GM18505 (cell line): ENCODE measurements around the gene DENND1A.

Experiments
- ATAC-seq: cut with Tn5 transposase; IDR thresholded peaks from one replicate; pipeline ENCODE4 v1.9.1; 2021; ENCODE audit not compliant: unreplicated experiment
- POLR2A ChIP-seq: IDR thresholded peaks from 4 replicates; pipeline ENCODE4 v1.6.1; 2011; ENCODE audit warnings: borderline replicate concordance; ENCODE audit not compliant: insufficient read depth, insufficient read length; ENCODE audit errors: extremely low read depth

The DENND1A gene

GRCh38 chr9:123380852-123381705 is 548.8 kb downstream of the DENND1A start:
- TF ChIP-seq POLR2A, result no peak
- ATAC-seq, result no peak

- ATAC-seq, result no peak
- TF ChIP-seq POLR2A, result no peak
These were observed 550.8 kb downstream of the DENND1A start for GRCh38 chr9:123378956-123379660.

GRCh38 chr9:123378025-123378424 is 551.9 kb downstream of the DENND1A start:
- no peak for ATAC-seq
- no peak for TF ChIP-seq POLR2A

- no peak for TF ChIP-seq POLR2A
- no peak for ATAC-seq
These were observed 552.5 kb downstream of the DENND1A start for GRCh38 chr9:123377211-123377971.

GRCh38 chr9:123376218-123377071 is 553.5 kb downstream of the DENND1A start:
- no peak for ATAC-seq

GRCh38 chr9:123375469-123376132 is 554.3 kb downstream of the DENND1A start:
- no peak for TF ChIP-seq POLR2A
- no peak for ATAC-seq

More at GRCh38 chr9:123376218-123377071, 553.5 kb downstream of the DENND1A start:
- TF ChIP-seq POLR2A, result no peak

- no peak for TF ChIP-seq POLR2A
- ATAC-seq, result no peak
These were observed 556.0 kb downstream of the DENND1A start for GRCh38 chr9:123373946-123374345.

GRCh38 chr9:123373447-123373923 is 556.4 kb downstream of the DENND1A start:
- no peak for TF ChIP-seq POLR2A
- ATAC-seq, result no peak

- no peak for TF ChIP-seq POLR2A
- no peak for ATAC-seq
These were observed 557.0 kb downstream of the DENND1A start for GRCh38 chr9:123372766-123373446.

- no peak for TF ChIP-seq POLR2A
- no peak for ATAC-seq
These were observed 557.9 kb downstream of the DENND1A start for GRCh38 chr9:123371805-123372590.

- TF ChIP-seq POLR2A, result no peak
- no peak for ATAC-seq
These were observed 558.7 kb downstream of the DENND1A start for GRCh38 chr9:123371228-123371584.

GRCh38 chr9:123370526-123371227 is 559.2 kb downstream of the DENND1A start:
- TF ChIP-seq POLR2A, result no peak
- no peak for ATAC-seq
